Measurements from ENCODE around the gene CFAP157. TPM values are rescaled to one million over a fixed set of nuclear protein-coding genes. Genes with fewer than 3 reads are reported as not detected.

CFAP157 gene
- total RNA-seq, 4 donors from 2014 or later: 0.27 TPM; not detected in 3

DNA sequence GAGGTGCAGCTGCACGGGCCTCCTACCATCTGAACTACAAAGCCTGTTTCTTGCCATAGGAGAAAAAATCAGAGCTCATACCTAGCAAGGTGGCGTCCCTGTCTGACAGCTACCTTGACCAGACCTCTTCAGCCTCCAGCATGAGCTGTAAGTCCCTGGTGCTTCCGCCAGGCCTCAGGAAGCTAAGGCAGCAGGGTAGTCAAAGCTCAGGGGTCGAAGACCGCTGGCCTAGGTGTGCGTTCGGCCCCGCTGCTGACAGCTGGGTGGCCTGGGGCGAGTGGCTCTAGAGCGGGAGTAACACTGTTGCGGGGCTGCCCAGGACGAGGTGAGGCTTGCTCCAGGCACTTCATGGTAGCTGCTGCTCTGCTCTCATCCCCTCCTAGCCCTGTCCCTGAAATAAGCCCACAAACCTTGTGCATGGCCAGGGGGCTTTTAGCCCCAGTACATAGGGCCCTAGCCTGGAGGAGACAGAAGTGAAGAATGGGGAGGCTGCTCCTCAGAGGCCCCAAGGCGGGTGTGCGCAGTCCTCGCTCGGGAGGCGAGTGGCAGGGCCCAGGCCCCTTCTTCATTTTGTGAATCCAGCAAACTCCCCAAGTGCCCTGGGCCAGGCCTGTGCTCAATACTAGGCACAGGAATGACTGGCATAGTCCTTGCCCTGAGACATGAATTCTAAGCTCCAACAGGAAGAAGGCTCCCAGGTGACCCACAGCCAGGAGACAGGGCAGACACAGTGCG, 22.9 kb downstream of the CFAP157 start:
- Histone ChIP-seq H3K36me3 (peaks cover 0 to 15% (median 0%) of the 10 kb centered on the region in 3 donors), H3K9me3 (no peaks in the 10 kb centered on the region), H3K4me1 (peaks cover 0 to 6% (median 3%) of the 10 kb centered on the region in 4 donors), H3K27ac (no peak overlapping the region), H3K27me3 (no peaks in the 10 kb centered on the region), H3K4me3 (no peak overlapping the region)
- DNase-seq: no peak
- TF ChIP-seq POLR2A (IDR thresholded peaks at IDR 0.05) (no peak), CTCF (IDR thresholded peaks at IDR 0.05) (no peak)

DNA sequence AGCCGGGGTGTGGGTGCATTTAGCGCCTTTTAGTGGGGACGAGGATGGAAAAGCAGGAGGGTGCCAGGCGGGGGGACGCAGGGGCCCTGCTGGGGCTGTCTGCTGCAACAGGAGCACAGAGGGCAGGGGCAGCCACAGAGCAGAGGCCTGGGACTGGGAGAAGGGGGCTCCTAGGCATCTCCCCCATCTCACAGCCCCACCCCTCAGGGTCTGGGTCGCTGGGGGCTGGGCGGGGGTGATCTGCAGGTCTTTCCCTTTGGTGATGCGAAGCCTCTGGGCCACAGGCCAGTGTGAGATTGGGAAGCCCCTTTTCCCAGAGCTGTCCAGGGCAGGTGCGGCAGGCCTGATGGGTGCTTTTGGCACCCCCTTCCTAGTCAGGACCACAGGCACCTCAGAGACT, 23.5 kb downstream of the CFAP157 start:
- H3K4me1 ChIP-seq: peaks cover 0 to 7% (median 3%) of the 10 kb centered on the region in 4 donors
- no peaks in the 10 kb centered on the region for H3K9me3 ChIP-seq
- H3K27me3 ChIP-seq: no peaks in the 10 kb centered on the region
- no peak overlapping the region for H3K4me3 ChIP-seq
- TF ChIP-seq CTCF (IDR thresholded peaks at IDR 0.05): no peak
- TF ChIP-seq POLR2A (IDR thresholded peaks at IDR 0.05): no peak
- peaks cover 0 to 15% (median 0%) of the 10 kb centered on the region in 3 donors for H3K36me3 ChIP-seq
- no peak for DNase-seq
- H3K27ac ChIP-seq: no peak overlapping the region

- TF ChIP-seq POLR2A (IDR thresholded peaks at IDR 0.05) (no peak), CTCF (IDR thresholded peaks at IDR 0.05) (no peak)
- H3K27me3 ChIP-seq: no peaks in the 10 kb centered on the region
- no peak for DNase-seq
- H3K36me3 ChIP-seq: peaks cover 0 to 15% (median 0%) of the 10 kb centered on the region in 3 donors
- H3K27ac ChIP-seq: no peak overlapping the region
- H3K9me3 ChIP-seq: no peaks in the 10 kb centered on the region
- H3K4me1 ChIP-seq: peaks cover 0 to 7% (median 3%) of the 10 kb centered on the region in 4 donors
- no peak overlapping the region for H3K4me3 ChIP-seq
Observed at GRCh38 chr9:127730799-127731410, 24.1 kb downstream of the CFAP157 start.

- peaks cover 0 to 15% (median 0%) of the 10 kb centered on the region in 3 donors for H3K36me3 ChIP-seq
- H3K4me3 ChIP-seq: no peak overlapping the region
- H3K4me1 ChIP-seq: peaks cover 0 to 7% (median 3%) of the 10 kb centered on the region in 4 donors
- no peaks in the 10 kb centered on the region for H3K27me3 ChIP-seq
- DNase-seq: no peak
- no peaks in the 10 kb centered on the region for H3K9me3 ChIP-seq
- H3K27ac ChIP-seq: no peak overlapping the region
- no peak for TF ChIP-seq CTCF (IDR thresholded peaks at IDR 0.05)
- TF ChIP-seq POLR2A (IDR thresholded peaks at IDR 0.05): no peak
Observed at GRCh38 chr9:127731938-127732337, 25.1 kb downstream of the CFAP157 start.

GRCh38 chr9:127732444-127732843, 25.7 kb downstream of the CFAP157 start:
- TF ChIP-seq CTCF (IDR thresholded peaks at IDR 0.05): no peak
- no peak for TF ChIP-seq POLR2A (IDR thresholded peaks at IDR 0.05)
- peaks cover 0 to 7% (median 3%) of the 10 kb centered on the region in 4 donors for H3K4me1 ChIP-seq

More at GRCh38 chr9:127732444-127732843, 25.7 kb downstream of the CFAP157 start:
- Histone ChIP-seq H3K4me3 (no peak overlapping the region), H3K27ac (no peak overlapping the region), H3K36me3 (peaks cover 0 to 15% (median 0%) of the 10 kb centered on the region in 3 donors), H3K9me3 (no peaks in the 10 kb centered on the region), H3K27me3 (no peaks in the 10 kb centered on the region)
- no peak for DNase-seq

All from Peyer's patch (tissue), 4 donors.